Mesodermal cell (in vitro differentiated cells): ENCODE data around the gene ARHGAP29.
"Not testable (repeated sequence)": the region's sequence is repeated elsewhere in the genome, so short reads cannot be mapped to it uniquely, and the experiment has no call there.

Source experiments
- H3K27ac ChIP-seq: 2 replicates; pipeline ENCODE4 v1.7.0; 2013; ENCODE audit warnings: mild to moderate bottlenecking, low read depth, low read length, moderate library complexity; ENCODE audit not compliant: severe bottlenecking
- H3K36me3 ChIP-seq: 2 replicates; pipeline ENCODE4 v1.7.1; 2013; ENCODE audit warnings: mild to moderate bottlenecking, low read length, moderate library complexity; ENCODE audit not compliant: control insufficient read depth, insufficient read depth
- H3K4me1 ChIP-seq: one replicate; pipeline ENCODE4 v1.7.1; 2013; ENCODE audit warnings: mild to moderate bottlenecking, low read length; ENCODE audit not compliant: insufficient read depth, control insufficient read depth, poor library complexity, severe bottlenecking
- H3K4me3 ChIP-seq: 2 replicates; pipeline ENCODE4 v1.7.0; 2013; ENCODE audit warnings: low read length, control low read depth, mild to moderate bottlenecking; ENCODE audit not compliant: insufficient read depth, poor library complexity, severe bottlenecking; ENCODE audit errors: extremely low read depth
- H3K9me3 ChIP-seq: 2 replicates; pipeline ENCODE4 v1.7.1; 2013; ENCODE audit warnings: mild to moderate bottlenecking, low read length, moderate library complexity; ENCODE audit not compliant: control insufficient read depth
- WGBS, 2 experiments: methylation state at CpG; one replicate each; pipeline ENCODE4 v1.1.5; 2013; ENCODE audit warnings: missing lambda C conversion rate in 2 of 2; ENCODE audit not compliant: insufficient coverage in 2 of 2; 5-methylcytosine and 5-hydroxymethylcytosine counted together

The ARHGAP29 gene

DNA sequence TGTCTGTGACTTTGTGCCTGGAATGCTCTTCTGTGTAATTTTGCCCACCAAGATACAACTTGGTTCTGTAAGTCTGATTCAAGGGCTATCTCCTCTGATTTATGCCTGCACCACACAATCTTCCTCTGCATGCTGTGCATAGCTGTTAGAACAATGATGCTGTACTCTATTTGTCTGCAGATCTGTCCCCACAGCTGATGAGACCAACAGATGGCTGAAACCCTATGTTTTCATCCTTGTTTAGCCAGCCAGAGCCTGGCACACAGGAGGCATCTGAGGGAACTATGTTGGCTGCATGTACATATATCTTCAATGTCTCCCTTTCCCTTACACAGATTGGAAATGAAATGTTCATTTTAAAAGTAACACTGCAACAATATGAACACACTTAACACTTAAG is 58.5 kb downstream of the ARHGAP29 start:
- H3K4me1 ChIP-seq, result no peaks in the 10 kb centered on the region
- peaks cover 81% of the 10 kb centered on the region for H3K36me3 ChIP-seq
- H3K27ac ChIP-seq, result no peak overlapping the region
- no peaks in the 10 kb centered on the region for H3K9me3 ChIP-seq
- no peak overlapping the region for H3K4me3 ChIP-seq

DNA sequence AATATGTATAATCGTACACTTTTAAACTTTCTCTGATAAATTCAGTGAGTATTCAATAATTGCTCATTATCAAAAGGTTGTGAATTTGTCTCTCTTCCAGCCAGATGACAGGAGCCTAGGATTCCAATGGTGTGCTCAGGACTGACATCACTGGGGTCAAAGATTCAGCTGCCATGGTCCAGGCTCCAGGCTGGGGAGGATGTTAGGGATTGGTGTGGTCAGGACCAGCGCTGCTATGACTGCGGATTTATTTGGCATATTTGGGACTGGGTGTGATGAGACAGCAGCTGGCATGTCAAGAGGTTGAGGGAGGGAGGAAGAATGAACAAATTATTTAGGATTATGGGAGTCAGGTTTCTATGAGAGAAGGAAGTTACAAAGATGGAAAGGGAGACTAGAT is 68.3 kb downstream of the ARHGAP29 start:
- Histone ChIP-seq H3K4me1 (no peaks in the 10 kb centered on the region), H3K27ac (no peak overlapping the region), H3K36me3 (peaks cover 44% of the 10 kb centered on the region), H3K9me3 (peaks cover 5% of the 10 kb centered on the region), H3K4me3 (no peak overlapping the region)
- WGBS, 2 experiments, result 96 to 100% methylated on average over 2 of the region's 3 CpGs

DNA sequence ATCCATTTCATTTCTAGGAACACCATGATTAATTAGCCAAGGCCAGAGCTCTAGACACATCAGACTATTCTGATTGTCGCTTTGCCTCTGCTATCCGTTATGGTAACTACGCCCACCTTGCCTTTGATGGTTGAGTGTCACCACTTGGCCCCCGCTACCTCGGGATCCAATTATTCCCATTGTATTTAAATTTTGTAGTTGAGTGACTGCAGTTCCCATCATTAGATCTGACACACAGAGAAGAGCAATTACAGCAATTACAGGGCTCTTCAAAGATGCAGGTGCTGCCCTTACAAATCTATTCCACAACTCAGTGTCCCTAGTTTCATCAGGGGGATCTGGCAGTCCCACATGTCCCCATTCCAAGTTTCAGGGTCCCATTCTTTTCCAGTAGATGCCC is 71.5 kb downstream of the ARHGAP29 start:
- Histone ChIP-seq H3K36me3 (peaks cover 20% of the 10 kb centered on the region), H3K4me1 (peaks cover 8% of the 10 kb centered on the region), H3K9me3 (peaks cover 5% of the 10 kb centered on the region), H3K4me3 (no peak overlapping the region), H3K27ac (no peak overlapping the region)
- 94% methylated on average over 3 of the region's 5 CpGs for WGBS, 2 experiments

DNA sequence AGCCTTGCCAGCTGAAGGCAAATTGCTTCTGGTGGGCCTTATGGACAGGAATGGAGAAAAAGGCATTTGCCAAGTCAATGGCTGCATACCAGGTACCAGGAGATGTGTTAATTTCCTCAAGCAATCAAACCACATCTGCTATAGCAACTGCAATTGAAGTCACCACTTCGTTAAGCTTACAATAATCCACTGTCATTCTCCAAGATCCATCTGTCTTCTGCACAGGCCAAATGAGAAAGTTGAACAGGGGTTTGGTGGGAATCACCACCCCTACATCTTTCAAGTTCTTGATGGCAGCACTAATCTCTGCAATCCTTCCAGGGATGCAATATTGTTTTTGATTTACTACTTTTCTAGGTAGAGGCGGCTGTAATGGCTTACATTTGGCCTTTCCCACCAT is 72.5 kb downstream of the ARHGAP29 start:
- peaks cover 17% of the 10 kb centered on the region for H3K4me1 ChIP-seq
- 92% methylated on average over 2 of the region's 2 CpGs; no CpG with 5 or more reads in 1 of the 2 experiments for WGBS, 2 experiments
- peaks cover 12% of the 10 kb centered on the region for H3K36me3 ChIP-seq
- not testable (repeated sequence) for H3K9me3 ChIP-seq, H3K4me3 ChIP-seq, H3K27ac ChIP-seq

DNA sequence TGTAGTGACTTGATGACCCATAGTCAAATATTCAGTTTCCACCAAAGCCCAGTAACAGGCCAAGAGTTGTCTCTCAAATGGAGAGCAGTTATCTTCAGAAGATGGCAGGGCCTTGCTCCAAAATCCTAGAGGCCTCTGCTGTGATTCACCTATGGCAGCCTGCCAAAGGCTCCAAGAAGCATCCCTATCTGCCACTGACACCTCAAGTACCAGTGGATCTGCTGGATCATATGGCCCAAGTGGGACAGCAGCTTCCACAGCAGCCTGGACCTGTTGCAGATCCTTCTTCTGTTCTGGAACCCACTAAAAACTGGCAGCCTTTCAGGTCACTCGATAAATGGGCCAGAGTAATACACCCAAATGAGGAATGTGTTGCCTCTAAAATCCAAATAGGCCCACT is 73.3 kb downstream of the ARHGAP29 start:
- WGBS, 2 experiments, result no CpG with 5 or more reads among the region's 1 CpG
- not testable (repeated sequence) for H3K36me3 ChIP-seq, H3K27ac ChIP-seq, H3K9me3 ChIP-seq, H3K4me3 ChIP-seq
- H3K4me1 ChIP-seq, result peaks cover 17% of the 10 kb centered on the region

DNA sequence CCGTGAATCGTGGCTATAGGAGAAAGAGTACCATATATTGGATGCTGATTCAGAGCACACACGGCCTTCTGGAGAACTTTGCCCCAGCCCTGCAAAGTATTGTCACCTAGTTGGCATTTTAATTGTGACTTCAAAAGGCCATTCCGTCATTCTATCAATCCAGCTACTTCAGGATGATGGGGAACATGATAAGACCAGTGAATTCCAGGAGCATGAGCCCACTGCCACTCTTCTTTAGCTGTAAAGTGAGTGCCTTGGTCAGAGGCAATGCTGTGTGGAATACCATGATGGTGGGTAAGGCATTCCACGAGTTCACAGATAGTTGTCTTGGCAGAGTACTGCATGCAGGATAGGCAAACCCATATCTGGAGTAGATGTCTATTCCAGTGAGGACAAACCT is 74.1 kb downstream of the ARHGAP29 start:
- 85 to 100% methylated on average over 4 of the region's 5 CpGs for WGBS, 2 experiments
- not testable (repeated sequence) for H3K4me3 ChIP-seq, H3K9me3 ChIP-seq, H3K27ac ChIP-seq, H3K36me3 ChIP-seq
- H3K4me1 ChIP-seq, result peaks cover 17% of the 10 kb centered on the region

DNA sequence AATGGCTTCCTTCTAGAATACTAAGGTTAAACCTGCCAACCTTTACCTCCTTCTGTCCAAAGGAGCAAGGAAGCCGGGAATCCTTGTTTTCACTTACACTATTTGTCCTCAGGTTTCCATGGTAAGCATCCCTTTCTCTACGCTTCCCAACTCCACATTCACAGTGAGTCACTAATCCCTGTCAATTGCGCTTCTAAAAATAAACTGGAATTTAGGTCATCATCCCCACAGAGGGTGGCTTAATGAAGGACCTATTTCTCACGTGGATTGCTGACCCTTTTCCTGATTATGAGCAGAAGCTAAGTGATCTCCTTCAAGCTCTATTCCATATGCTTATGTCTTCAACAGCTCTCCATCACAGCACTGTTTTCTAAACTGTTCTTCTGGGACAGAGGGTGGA is 76.6 kb downstream of the ARHGAP29 start:
- 43 to 52% methylated on average over 2 to 3 of the region's 4 CpGs for whole genome bisulfite sequencing, 2 experiments
- H3K27ac ChIP-seq, result peak overlapping the region; percentile 84
- H3K9me3 ChIP-seq, result peaks cover 1% of the 10 kb centered on the region

DNA sequence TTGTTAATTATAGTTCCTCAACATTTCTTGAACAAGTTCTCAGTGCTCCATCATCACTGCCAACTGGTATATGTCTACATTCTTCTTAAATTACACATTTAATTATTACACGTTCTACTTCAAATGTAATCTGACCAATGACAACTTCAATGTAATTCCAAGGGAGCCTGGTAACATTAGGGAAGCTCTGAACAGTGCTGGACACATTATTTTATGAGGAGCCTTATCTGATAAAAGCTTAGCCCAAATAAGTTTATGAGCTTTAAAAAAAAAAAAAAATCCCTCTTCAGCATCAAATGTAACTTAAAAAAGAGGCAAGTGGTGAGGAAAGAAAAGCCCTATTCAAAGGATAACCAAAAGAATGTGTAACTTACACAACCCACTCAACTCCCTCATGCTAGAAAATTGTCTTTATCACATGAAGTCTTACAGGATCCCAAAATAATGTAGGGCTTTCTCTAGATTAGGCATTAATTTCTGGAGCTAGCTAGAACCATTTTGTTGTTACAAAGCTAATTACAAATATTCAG is 81.2 kb downstream of the ARHGAP29 start:
- WGBS, 2 experiments, result no CpG with 5 or more reads among the region's 1 CpG
- Histone ChIP-seq H3K4me1 (peaks cover 17% of the 10 kb centered on the region), H3K36me3 (no peaks in the 10 kb centered on the region), H3K9me3 (peaks cover 4% of the 10 kb centered on the region), H3K27ac (no peak overlapping the region), H3K4me3 (no peak overlapping the region)

More for the DNA sequence above, 76.6 kb downstream of the ARHGAP29 start:
- Histone ChIP-seq H3K4me1 (peaks cover 17% of the 10 kb centered on the region), H3K36me3 (no peaks in the 10 kb centered on the region), H3K4me3 (no peak overlapping the region)

DNA sequence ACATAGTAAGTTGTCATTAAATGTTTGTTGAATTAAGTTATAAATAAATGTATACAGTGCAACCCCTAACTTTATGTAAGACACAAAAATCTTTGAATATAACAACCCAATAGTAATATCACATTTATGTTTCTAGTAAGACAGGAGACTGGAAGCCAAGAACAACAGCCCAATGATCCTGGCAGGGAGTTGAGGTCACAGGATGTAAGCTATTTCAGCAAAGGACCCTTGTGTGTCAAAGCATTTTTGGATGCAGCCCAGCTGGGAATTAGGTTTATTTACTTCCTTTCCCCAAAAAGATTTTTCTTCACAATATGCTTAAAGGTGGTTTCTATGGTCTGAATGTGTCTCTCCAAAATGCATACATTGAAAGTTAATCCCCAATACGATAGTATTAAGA is 82.4 kb downstream of the ARHGAP29 start:
- no CpG with 5 or more reads among the region's 1 CpG for WGBS, 2 experiments

DNA sequence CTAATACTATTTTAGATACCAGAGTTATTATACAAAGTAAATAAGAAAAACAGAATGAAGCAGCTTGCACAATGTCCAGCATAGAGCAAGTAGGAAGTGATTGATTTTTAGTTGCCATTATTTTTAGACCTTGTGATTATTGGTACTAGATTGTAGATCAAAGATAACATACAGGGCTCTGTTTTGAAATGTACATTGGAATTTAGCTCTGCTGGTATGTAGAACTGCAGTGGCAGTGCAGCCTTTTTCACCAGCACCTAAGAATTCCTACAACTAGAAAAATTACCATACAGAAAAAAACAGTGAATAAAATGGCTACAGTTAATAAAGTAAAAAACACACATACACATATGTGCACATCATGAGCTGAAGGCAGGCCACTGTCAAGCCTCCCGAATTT is 84.3 kb downstream of the ARHGAP29 start:
- H3K27ac ChIP-seq, result no peak overlapping the region
- peaks cover 4% of the 10 kb centered on the region for H3K9me3 ChIP-seq
- 80% methylated on average over 1 of the region's 1 CpG; no CpG with 5 or more reads in 1 of the 2 experiments for WGBS, 2 experiments
- no peaks in the 10 kb centered on the region for H3K36me3 ChIP-seq
- peaks cover 5% of the 10 kb centered on the region for H3K4me1 ChIP-seq
- H3K4me3 ChIP-seq, result no peak overlapping the region

More for the DNA sequence above, 82.4 kb downstream of the ARHGAP29 start:
- Histone ChIP-seq H3K4me3 (no peak overlapping the region), H3K9me3 (peaks cover 4% of the 10 kb centered on the region), H3K36me3 (no peaks in the 10 kb centered on the region), H3K27ac (no peak overlapping the region), H3K4me1 (peaks cover 6% of the 10 kb centered on the region)

DNA sequence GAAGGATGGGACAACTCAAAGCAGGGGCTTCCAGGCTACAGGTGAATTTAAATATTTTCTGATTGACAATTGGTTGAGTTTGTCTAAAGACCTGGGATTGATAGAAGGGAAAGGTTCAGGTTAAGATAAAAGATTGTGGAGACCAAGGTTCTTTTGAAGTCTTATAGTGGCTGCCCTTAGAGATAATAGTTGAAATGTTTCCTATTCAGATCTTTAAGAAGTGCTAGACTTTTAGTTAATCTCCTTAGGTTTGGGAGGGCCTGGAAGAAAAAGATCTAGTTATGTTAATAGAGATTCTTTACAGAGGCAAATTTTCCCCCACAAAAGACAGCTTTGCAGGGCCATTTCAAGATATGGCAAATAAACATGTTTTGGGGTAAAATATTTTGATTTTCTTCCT is 88.2 kb downstream of the ARHGAP29 start:
- not testable (repeated sequence) for H3K4me1 ChIP-seq, H3K4me3 ChIP-seq, H3K27ac ChIP-seq, H3K36me3 ChIP-seq, H3K9me3 ChIP-seq
